HG03135 (cell line): ENCODE results near the gene ADAMTS14.
"Not testable (repeated sequence)": the region's sequence is repeated elsewhere in the genome, so short reads cannot be mapped to it uniquely, and the experiment has no call there.

ENCODE experiments used
- ATAC-seq: cut with Tn5 transposase; IDR thresholded peaks from one replicate; pipeline ENCODE4 v1.9.1; 2021; ENCODE audit warnings: mild to moderate bottlenecking, moderate library complexity; ENCODE audit not compliant: unreplicated experiment

ADAMTS14 gene

DNA sequence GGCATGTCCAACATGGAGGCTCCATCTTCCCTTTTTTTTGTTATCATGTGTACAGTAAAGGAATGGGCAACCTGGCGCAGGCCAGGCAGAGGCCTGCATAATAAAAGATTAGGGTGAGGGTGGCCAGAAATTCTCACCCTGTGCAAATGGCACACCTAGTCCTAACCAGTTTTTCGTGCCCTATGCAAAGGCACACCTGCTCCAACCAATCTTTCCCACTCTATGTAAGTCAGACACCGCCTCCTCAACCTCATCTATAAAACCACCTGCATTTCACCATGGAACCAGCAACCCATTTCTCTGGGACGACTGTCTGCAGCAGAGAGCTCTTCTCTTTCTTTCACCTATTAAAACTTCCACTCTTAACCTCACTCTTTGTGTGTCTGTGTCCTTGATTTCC is 96.8 kb downstream of the ADAMTS14 start:
- no peak for ATAC-seq

DNA sequence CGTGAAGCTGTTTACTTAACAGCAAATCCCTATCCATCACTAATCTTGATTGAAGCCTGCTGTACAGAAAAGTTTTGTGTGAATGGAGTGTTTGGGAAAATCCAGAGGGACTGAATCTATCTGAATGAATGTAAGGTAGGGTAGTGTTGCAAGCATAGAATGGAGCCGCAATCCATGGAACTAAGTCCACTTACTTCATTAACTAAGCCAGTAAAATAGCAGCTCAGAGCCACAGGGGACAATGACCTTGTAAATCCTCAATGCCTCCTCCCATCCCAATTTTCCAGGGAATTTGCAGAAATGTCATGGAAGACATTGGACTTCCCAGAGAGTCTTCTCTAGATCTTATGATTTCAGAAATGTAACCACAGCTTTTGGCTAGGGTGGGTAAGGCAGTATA is 97.7 kb downstream of the ADAMTS14 start:
- no peak for ATAC-seq

DNA sequence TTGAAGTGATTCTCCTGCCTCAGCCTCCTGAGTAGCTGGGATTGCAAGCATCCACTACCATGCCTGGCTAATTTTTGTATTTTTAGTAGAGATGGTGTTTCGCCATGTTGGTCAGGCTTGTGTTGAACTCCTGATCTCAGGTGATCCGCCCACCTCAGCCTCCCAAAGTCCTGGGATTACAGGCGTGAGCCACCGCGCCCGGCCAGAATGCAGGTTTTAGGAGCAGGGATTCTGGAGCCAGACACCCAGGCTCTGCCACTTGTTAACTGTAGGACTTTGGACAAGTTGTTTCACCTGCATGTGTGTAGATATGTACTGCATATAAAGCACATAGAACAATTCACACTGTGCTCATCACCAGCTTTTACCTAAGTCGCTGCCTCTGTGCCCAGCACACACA is 98.2 kb downstream of the ADAMTS14 start:
- not testable (repeated sequence) for ATAC-seq

DNA sequence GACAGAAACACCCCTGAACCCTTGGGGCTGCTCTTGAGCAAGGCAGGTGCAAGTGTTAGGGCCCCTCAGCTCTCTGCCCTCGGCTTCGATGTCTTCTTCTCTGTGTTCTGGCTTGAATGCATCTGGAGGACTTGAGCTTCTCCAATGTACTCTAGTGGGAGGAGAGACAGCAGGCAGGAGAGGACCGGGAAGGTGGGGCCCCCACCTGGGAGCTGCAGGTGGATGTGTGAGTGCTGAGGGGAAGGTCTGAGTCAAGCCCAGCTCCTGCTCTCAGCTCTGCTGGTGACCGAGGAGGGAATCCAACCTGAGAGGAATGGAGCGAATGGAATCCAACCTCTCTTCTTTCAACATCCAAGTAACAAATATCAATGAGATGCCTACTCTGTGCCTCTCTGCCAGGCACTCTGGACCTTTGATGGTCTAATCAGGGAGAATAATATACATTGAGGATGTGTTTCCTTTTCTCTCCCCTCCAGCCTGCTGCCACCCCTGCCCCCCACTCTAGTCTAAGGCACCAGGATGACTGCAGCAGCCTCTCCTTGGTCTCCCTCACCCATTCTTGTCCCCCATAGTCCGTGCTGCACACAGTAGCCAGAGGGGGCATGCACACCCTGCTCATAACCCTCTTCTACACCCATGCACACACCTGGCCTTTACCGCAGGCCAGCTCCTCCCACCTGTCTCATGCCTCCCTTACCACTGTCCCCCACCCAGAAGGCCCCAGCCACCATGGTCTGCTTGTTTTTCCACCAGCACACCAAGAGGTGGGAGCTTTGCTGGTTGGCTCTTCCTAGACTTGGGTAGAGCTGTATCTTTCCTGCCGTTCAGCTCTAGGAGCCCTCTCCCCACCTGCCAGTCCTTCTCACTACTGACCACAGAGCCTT is 99.2 kb downstream of the ADAMTS14 start:
- no peak for ATAC-seq

DNA sequence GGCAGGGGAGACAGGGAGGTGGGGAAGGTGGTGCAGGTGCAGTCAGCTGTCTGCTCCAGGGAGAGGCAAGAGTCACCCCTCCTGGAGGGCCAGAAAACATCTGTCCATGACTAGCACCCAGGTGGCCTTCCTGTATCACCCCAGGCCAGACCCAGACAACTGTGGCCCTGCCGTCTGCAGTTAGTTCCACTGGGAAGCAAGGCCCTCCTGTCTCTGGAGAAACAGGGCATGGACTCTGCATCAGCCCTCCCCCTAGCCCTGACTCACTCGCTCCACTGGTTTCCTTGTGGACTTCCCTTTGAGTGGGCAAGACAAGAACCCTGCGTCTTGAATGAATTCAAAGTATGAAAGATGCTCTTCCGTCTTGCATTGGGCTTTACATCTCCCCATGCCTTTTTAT is 100.3 kb downstream of the ADAMTS14 start:
- ATAC-seq, result no peak

DNA sequence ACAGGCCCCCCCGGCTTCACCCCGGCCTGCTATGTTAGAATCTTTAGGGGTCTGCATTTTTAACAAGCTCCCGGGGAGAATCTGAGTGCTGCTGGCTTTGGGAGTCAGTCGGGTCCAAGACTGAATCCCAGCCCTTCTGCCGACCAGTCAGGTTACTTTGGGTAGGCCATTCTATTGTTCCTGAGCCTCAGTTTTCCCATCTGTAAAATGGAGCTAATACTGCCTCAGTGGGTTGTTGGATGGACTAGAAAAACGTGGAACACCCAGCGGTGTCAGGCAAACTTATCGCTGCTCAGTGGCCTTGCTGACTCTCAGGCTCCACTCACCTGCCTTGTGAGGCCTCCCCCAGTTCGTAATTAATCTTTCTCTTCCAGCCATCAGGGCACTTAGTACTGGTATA is 101.2 kb downstream of the ADAMTS14 start:
- no peak for ATAC-seq

DNA sequence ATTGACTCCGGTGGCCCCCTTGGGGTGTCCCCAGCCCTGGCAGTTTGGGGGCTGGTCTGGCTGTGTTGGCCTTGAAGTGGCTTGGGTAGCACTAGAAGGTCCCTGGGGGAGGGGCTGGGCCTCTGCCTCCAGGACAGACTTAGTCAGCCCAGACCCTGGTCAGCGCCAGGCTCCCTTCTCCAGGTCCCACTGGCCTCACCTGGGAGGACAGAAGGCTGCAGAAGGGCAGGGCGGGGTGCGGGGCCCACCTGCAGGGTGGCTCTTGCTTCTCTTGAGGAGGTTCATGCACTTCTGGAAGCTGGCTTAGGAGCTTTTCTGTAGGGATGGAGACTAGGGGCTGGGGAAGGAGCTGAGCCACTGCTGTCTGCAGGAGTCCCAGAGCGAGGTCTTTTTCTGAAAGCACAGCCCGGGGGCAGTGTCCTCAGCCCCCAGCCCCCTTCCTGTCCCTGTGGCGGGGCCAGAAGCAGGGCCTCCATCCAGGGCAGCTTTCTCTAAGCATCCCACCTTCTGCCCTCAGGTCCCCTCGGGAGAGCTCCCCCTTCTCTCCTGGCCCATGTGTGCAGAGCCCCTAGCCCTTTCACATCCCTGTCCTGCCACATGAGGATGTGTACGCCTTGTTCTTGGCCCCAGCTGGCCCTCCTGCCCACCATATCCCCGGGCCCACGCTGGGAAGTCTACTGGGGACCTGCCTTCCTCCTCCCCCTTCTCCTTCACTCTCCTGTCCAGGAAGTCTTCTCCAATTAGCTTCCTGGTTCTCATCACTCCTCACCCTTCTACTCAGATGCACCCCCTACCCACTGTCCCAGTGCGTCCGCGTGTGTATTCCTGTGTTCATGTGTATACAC is 101.9 kb downstream of the ADAMTS14 start:
- no peak for ATAC-seq

DNA sequence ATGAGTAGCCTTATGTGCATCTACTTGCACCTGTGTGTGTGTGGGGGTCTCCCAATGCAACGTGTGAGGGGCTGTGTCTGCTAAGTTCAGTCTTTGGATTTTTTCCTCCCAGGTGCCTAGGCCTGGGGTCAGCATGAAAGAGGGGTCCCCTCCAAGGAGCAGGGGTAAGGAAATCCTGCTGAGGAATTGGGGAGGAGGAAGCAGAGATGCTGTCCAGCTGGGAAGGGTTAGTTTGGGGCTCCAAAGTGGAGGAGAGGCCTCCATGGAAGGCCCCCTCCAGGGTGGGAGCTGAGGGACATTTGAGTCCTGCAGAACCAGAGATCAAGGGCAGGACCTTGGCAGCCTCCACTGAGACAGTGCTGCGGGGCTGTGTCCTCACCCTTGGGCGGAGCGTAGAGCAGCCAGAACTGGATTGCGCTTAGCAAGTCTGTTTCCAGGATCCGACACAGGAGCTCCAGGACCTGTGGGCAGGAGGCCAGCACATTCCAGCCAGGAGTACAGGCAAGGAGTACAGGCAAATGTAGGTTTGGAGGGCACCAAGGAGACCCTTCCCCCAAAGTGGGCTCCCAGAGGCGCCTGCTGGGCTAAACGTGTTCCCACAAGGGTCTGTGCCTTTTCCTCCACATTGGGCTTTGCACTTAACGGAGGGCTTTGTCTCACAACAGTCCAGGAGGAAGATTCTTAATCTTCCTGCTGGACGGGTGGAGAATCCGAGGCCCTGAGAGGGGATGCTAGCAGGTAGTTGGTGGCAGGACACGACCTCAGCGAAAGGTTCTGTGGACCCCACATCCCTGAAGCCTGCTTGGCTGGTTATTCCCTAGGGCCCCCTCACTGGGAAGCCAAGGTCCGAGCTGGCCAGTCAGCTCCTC is 102.7 kb downstream of the ADAMTS14 start:
- no peak for ATAC-seq

DNA sequence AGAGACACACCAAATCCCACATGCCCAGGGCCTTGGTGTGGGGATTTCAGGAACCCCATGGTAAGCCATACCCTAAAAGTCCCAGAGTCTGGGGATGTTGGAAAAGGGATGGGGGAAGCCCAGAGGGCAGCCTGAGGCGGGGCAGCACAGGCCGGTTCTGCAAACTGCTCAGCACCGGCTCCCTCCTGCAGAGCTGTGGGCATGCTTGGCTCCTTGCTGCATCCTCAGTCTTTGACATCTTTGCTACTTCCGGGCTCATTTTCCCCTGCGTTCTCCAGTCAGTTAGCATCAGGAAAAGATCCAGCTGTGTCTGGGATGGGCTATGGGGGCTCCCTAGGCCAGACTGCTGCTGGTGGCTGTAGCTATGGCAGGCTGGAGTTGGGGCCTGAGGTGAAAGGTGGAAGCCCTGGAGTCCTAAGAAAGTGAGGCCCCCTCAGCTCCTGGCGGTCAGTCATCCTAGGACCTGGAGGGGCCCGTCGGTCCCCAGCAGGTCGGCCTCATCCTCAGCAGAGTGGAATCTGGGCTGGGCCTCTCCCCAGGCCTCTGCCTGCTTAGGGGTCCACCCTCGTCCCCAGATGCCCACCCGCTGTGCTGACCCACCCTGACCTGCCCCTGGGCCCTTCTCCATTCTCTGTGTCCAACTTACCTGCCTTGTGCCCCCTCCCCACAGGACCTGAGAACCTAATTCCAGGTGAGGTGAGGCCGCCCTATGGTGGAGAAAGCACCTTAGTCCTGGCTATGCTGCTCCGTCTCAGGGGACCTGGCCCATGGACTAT is 103.6 kb downstream of the ADAMTS14 start:
- ATAC-seq, result no peak

DNA sequence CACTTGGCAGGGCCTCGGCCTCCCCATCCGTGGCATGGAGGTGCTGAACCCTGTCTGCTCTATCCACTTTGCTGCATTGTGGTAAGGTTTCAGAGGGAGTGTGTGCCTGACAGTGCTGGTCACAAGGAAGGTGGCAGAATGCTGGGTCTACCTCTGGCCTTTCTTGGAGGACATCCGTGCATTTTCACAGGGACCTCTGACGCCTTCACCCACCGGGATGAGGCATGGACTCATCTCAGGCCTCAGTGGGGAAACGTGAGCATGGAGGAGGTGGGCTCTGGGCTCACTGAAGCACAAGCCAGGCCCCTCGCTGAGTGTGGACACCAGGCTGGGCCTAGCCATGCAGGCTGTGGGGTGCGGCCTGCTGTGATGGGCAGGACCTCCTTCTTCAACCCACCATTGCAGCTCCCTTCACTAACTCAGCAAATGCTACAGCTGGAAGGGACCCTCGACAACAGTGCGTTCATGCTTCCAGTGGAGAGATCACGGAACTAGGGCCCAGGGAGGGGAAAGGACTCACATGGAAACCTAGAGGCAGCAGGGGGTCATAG is 104.2 kb downstream of the ADAMTS14 start:
- no peak for ATAC-seq

DNA sequence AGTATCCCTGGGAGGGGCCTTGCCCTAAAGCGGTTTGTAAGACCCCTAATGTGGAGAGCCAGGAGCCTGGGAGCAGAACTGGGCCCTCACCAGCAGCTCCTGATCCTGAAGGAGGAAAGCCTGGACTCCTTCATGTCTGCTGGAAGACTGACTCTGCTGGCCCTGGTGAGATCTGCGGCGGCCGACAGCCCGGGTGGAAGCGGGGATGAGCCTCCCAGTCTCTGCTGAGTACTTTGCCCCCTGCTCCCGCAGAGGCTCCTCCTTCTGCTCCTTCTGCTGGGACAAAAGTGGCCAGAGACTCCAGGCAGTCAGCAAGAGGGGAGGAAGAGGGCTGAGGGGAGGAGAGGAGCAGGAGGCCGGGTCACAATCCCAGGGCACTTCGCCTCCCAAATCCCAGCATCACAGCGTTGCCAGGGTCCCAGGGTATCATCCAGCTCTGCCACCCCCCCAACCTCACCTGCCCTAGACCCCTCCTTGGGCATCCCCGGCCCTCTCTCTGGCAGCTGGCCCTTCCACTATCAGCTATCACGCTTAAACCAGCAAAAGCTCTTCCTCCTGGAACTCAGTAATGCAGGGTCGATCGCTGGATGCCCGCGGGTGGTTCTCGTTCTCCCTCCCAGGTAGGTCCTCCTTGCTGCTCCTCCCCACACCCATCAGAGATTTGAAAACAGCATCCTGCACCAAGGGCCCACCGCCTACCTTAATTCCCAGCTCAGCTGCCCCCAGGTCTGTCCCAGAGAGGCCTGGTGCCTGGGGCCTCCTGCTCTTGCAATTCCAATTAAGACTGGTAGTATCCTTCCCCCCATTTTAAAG is 105.0 kb downstream of the ADAMTS14 start:
- no peak for ATAC-seq

DNA sequence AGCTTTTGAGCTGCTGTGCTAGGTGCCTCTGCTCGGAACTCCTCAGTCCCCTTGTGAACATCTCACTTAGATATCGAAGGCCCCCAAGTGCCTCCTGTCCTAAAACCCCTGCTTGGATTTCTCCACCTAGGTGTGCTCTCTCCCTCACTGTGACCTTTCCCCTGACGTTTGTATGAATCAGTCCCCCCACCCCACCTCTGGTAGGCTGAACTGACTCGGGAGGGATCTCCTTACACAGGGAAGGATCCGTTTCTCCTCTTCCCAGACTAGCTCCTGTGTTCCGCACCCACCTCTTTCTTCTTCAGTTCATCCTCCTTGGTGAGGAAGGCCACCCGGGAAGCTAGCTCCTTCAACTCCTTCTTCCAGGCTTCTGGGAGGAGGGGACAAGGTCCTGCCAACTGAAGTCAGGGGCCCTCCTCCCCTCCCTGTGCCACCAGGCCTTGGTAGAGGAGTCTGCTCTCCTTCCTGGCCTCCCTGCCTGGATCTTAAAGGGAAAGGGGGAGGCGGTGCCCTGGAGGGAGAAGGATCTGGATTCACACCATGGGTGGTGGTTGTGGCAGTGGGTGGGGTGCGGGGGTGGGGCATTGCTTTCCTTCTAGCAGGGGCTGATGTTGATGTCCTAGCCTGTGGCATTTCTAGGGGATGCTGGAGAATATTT is 106.1 kb downstream of the ADAMTS14 start:
- no peak for ATAC-seq

DNA sequence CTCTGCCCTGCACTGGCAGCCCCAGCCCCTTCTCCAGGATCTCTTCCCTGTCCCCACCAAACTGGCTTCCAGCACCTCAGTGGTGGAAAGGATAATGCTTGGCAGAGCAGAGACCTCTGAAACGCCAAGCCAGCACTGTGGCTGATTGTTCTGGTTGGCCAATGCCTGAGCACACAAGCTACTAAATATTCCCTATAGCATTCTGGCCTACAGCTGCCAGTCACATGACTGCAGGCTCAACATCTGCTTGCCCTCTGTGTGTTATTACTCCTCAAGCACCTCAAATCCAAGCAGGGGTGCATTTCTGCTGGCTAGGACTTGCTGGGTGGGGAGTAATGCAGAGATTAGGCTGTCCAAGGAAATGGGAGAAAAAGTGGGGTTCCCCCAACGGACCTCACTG is 106.8 kb downstream of the ADAMTS14 start:
- ATAC-seq, result no peak

DNA sequence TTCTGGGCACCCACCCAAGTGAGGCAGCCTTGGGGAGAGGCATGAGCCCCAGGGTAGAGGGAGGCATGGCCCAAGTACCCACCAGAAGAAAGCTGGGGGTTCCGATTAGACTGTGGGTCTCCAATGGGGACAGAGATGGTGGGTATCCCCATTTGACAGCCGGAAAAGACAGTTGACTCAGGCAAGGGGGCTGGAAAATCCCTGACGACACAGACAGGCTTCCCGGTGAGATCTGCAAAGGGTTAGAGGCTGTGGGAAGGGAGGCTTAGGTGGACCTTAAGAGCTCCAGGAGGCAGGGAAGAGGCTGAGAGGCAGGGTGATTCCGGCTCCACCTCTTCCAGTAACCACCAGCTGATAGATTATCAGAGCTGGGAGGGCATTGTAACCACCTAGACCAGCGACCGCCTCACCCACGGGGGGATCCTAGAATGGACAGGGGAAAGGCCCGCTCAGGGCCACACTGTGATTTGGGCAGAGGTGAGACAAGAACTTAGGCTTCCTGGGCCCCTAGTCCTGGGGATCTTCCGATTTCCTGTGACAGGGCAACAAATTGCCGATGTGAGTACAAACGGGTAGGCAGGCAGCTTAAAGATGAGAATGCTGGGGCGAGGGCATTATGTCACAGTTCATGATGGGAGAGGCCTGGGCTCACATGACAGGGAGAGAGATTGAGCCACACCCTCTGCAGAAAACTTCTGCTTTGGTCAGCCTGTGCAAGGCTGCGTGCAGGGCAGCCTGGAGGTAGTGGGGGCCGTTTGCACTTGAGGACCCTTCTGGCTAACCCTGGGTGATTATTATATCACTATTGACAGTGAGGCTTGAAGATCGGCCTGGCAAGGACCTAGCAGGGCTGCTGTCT is 107.4 kb downstream of the ADAMTS14 start:
- no peak for ATAC-seq

DNA sequence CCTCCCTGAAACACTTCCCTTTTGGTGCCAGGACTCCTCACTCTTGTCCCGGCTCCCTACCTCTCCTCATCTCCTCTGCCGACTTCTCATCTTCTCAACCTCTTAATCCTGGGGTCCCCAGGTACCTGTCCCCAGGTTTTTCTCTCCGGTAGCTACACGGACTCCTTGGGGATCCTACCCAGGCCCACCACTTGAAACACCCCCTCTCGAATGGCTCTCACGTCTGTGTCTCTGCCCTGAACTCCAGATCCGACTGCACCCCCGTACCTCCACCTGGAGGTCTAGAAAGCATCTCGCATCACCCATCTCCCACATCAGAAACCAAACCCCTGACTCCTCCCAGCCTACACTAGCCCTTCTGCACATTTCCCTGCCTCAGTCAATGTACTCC is 108.1 kb downstream of the ADAMTS14 start:
- no peak for ATAC-seq

DNA sequence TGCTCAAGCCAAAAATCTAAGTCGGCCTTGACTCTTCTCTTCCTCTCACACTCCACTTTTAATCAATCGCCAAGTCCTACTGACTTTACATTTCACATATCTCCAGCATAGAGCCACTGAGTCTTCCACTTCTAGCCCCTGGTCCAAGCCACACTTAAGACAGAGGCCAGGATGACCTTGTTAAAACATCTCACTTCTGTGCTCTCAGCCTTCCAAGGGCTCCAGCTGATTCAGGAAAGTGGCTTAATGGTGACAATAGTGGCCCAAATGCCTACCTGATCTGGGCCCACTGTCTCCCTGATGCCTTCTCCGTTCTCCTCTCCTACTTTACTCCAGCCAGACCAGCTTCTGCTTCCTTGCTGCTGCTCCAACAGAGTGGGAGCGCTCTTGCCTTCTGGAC is 108.5 kb downstream of the ADAMTS14 start:
- ATAC-seq, result no peak

DNA sequence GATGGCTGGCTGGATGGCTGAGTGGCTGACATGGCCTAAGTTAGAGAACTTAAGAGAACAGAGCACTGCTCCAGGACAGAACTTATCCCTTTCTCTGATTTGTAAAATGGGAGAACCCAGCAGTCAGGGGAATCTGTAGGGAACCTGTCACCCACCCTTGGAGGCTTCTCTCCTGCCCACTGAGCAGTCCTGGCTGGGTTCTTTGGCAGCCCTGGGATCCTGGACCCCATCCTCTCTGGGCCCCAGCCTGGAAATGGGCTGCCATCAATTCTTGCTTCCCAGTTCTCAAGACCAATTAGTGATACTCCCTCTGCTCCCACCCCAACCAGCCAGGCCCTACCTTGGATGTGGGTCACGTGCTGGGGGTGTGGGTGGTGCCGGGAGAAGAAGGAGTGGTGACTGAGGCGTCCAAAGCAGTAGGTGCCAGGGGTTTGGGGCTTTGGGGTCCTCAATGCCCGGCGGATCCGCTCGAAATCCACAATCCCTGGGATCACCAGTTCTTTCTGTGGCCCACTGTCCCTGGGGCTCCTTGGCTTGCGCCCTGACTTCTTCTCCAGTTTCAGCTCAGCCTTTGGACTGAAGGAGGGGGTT is 109.2 kb downstream of the ADAMTS14 start:
- no peak for ATAC-seq
